ENCODE measurements around the gene TNFRSF18. TPM values are rescaled to one million over a fixed set of nuclear protein-coding genes. Genes with fewer than 3 reads are reported as not detected.

Gene TNFRSF18
- total and polyA plus RNA-seq, 2 experiments from 2014 or later, result 1.1 to 1.5 TPM

GRCh38 chr1:1245817-1246576 lies 39.6 kb upstream of the TNFRSF18 start:
- H2AFZ ChIP-seq, result no peak overlapping the region
- peaks cover 3% of the 10 kb centered on the region; the same call in 1 of the 3 replicates for H3K36me3 Mint-ChIP-seq (ENCODE audit: low read depth)
- ATAC-seq, result peak; percentile 16
- peaks cover 10% of the 10 kb centered on the region; the same call in 1 of the 2 replicates for H3K27me3 ChIP-seq (ENCODE audit: insufficient read depth)
- TF ChIP-seq EZH2phosphoT487 (IDR thresholded peaks at IDR 0.05; ENCODE audit: unreplicated experiment), result no peak
- TF ChIP-seq ZNF331 (CRISPR knock-in tag; IDR thresholded peaks at IDR 0.05; ENCODE audit: low read depth), result no peak
- no peak for TF ChIP-seq ETS1 (IDR thresholded peaks at IDR 0.05)
- no peak for TF ChIP-seq ZNF462 (CRISPR knock-in tag; IDR thresholded peaks at IDR 0.05)
- no peak for TF ChIP-seq STAT1 (IDR thresholded peaks at IDR 0.05; ENCODE audit: unreplicated experiment)
- TF ChIP-seq POLR2AphosphoS5 (IDR thresholded peaks at IDR 0.05; ENCODE audit: low read depth), result no peak
- TF ChIP-seq NANOG (IDR thresholded peaks at IDR 0.05; ENCODE audit: borderline replicate concordance), result no peak
- TF ChIP-seq ZNF114 (CRISPR knock-in tag; IDR thresholded peaks at IDR 0.05), result no peak
- TF ChIP-seq JUNB (IDR thresholded peaks at IDR 0.05; ENCODE audit: unreplicated experiment), result no peak
- TF ChIP-seq REST (IDR thresholded peaks at IDR 0.05; ENCODE audit: unreplicated experiment), result no peak
- TF ChIP-seq EZH2 (IDR thresholded peaks at IDR 0.05; ENCODE audit: low read depth, unreplicated experiment), result no peak
- no peak for TF ChIP-seq CREB1 (CRISPR knock-in tag; IDR thresholded peaks at IDR 0.05; ENCODE audit: low read depth)
- no peak for TF ChIP-seq CTCF (conservative IDR thresholded peaks at IDR 0.05; ENCODE audit: low read depth in 2 of 2)
- H3K4me1 ChIP-seq (ENCODE audit: insufficient read depth), result peaks cover 3% of the 10 kb centered on the region; the same call in 1 of the 2 replicates
- no peak overlapping the region for H3K27ac ChIP-seq (ENCODE audit: low read depth)
- peaks cover 6% of the 10 kb centered on the region; the same call in 1 of the 2 replicates for H3F3A ChIP-seq (replicated peaks; ENCODE audit: low read depth)
- no peaks in the 10 kb centered on the region for H3K9me2 ChIP-seq (ENCODE audit: insufficient read depth)
- H3K4me1 Mint-ChIP-seq, result peaks cover under 1% of the 10 kb centered on the region; the same call in 1 of the 3 replicates
- no peaks in the 10 kb centered on the region for H3K79me2 ChIP-seq (replicated peaks; ENCODE audit: insufficient read depth)
- H3K9me3 Mint-ChIP-seq, result no peaks in the 10 kb centered on the region
- no peak overlapping the region for H3K27ac Mint-ChIP-seq
- peak overlapping the region; percentile 77; the same call in 1 of the 2 replicates for H3K4me2 ChIP-seq
- H4K20me1 ChIP-seq (replicated peaks; ENCODE audit: insufficient read depth), result no peaks in the 10 kb centered on the region
- no peaks in the 10 kb centered on the region for H3K36me3 ChIP-seq (ENCODE audit: insufficient read depth)
- DNase-seq (ENCODE audit: low spot score), result no peak
- no peak overlapping the region for H3K4me3 Mint-ChIP-seq
- peak overlapping the region; percentile 47; the same call in 1 of the 2 replicates for H3K4me3 ChIP-seq
- H3K27me3 Mint-ChIP-seq (ENCODE audit: insufficient read depth, low read depth, poor library complexity), result peaks cover 2% of the 10 kb centered on the region
